SH-SY5Y (cell line): ENCODE measurements around the gene CCL4.
"Not testable (repeated sequence)": the region's sequence is repeated elsewhere in the genome, so short reads cannot be mapped to it uniquely, and the experiment has no call there.

ENCODE experiments used
- GATA2 ChIP-seq: IDR thresholded peaks from 2 replicates; pipeline ENCODE4 v1.6.1; 2011; ENCODE audit warnings: mild to moderate bottlenecking, low read depth, low read length
- GATA3 ChIP-seq: IDR thresholded peaks from 2 replicates; pipeline ENCODE4 v1.6.1; 2011; ENCODE audit warnings: low read depth, mild to moderate bottlenecking, low read length, moderate library complexity

DNA sequence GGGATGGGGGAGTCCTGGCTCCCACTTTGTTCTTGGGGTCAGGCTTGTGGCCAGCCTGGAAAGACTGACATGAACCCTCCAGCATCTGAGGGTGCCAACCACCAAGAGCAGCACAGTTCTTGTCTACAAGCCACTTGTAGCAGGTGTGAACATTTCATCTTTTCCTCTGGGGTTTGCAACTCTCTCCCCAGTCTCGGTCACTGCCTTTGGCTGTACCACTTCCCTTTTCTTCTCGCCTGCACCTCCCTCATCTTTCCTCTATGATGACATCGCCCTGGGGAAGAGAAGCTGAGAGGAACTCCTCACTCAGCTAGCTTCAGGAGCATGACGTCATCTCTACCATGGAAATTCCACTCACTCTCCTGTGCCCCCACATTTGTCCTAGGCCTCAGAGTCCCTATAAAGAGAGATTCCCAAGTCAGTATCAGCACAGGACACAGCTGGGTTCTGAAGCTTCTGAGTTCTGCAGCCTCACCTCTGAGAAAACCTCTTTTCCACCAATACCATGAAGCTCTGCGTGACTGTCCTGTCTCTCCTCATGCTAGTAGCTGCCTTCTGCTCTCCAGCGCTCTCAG is at the start of gene CCL4:
- not testable (repeated sequence) for TF ChIP-seq GATA3, GATA2
